ENCODE data around the gene MUC4. TPM values are rescaled to one million over a fixed set of nuclear protein-coding genes. Genes with fewer than 3 reads are reported as not detected.
A peak's percentile ranks its signal among the peaks of the same experiment; 100 is the strongest.
"Not testable (repeated sequence)": the region's sequence is repeated elsewhere in the genome, so short reads cannot be mapped to it uniquely, and the experiment has no call there.

The MUC4 gene
- total and polyA plus RNA-seq, 5 donors = 0.02 to 0.12 TPM; not detected in 3

DNA sequence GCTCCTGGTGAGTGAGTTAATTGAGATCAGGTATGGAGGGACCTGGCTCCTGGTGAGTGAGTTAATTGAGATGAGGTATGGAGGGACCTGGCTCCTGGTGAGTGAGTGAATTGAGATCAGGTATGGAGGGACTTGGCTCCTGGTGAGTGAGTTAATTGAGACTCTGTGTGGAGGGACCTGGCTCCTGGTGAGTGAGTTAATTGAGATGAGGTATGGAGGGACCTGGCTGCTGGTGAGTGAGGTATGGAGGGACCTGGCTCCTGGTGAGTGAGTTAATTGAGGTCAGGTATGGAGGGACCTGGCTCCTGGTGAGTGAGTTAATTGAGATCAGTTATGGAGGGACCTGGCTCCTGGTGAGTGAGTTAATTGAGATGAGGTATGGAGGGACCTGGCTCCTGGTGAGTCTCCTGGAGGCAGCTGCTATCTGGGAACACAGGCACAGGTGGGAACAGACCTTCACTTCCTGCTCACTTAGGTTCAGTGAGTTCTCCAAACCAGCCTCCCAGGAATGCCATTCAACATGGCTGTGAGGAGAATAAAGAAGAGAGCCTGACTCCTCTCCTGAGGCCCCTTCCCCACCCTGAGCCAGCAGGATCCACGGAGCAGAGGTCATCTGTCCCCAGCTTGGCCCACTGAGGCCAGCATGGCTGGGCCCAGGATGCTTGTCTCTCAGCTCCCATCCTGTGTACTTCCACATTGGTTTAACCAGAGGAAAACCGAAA, 100.5 kb downstream of the MUC4 start:
- WGBS = 68% methylated on average over 2 of the region's 2 CpGs
- H3K27ac ChIP-seq (ENCODE audit: low read length); H3K4me3 ChIP-seq (ENCODE audit: low read length); H3K9me3 ChIP-seq (ENCODE audit: control insufficient read depth, low read length); H3K4me1 ChIP-seq (ENCODE audit: control insufficient read depth, insufficient read depth, low read length); DNase-seq; H3K27me3 ChIP-seq (ENCODE audit: control insufficient read depth, insufficient read depth); intact Hi-C loops (cut with DNase I): not testable (repeated sequence)
- ATAC-seq = peak in 1 of 2 donors; percentile 8

DNA sequence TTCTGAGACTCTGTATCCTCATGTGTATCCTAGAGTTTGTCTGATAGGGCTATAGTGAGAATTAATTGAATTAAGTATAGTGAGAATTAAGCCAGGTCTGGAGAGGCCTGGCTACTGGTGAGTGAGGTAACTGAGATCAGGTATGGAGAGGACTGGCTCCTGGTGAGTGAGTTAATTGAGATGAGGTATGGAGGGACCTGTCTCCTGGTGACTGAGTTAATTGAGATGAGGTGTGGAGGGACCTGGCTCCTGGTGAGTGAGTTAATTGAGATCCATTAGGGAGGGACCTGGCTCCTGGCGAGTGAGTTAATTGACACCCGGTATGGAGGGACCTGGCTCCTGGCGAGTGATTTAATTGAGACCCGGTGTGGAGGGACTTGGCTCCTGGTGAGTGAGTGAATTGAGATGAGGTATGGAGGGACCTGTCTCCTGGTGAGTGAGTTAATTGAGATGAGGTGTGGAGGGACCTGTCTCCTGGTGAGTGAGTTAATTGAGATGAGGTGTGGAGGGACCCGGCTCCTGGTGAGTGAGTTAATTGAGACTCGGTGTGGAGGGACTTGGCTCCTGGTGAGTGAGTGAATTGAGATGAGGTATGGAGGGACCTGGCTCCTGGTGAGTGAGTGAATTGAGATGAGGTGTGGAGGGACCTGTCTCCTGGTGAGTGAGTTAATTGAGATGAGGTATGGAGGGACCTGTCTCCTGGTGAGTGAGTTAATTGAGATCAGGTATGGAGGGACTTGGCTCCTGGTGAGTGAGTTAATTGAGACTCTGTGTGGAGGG, 101.4 kb downstream of the MUC4 start:
- H3K4me3 ChIP-seq (ENCODE audit: low read length); H3K4me1 ChIP-seq (ENCODE audit: control insufficient read depth, insufficient read depth, low read length); H3K27ac ChIP-seq (ENCODE audit: low read length); H3K9me3 ChIP-seq (ENCODE audit: control insufficient read depth, low read length); ATAC-seq; DNase-seq; H3K27me3 ChIP-seq (ENCODE audit: control insufficient read depth, insufficient read depth); intact Hi-C loops (cut with DNase I): not testable (repeated sequence)
- WGBS = 59% methylated on average over 6 of the region's 6 CpGs

GRCh38 chr3:195709676-195710085, 102.0 kb downstream of the MUC4 start:
- ATAC-seq (no peak), DNase-seq (no peak)
- H3K4me3 ChIP-seq (ENCODE audit: low read length) = no peak overlapping the region
- H3K27me3 ChIP-seq (ENCODE audit: control insufficient read depth, insufficient read depth) = no peaks in the 10 kb centered on the region
- H3K27ac ChIP-seq (ENCODE audit: low read length) = no peak overlapping the region
- 95% methylated on average over 6 of the region's 6 CpGs for WGBS
- H3K4me1 ChIP-seq (ENCODE audit: control insufficient read depth, insufficient read depth, low read length) = no peaks in the 10 kb centered on the region
- intact Hi-C loops (cut with DNase I) = no loop called here
- H3K9me3 ChIP-seq (ENCODE audit: control insufficient read depth, low read length) = no peaks in the 10 kb centered on the region

DNA sequence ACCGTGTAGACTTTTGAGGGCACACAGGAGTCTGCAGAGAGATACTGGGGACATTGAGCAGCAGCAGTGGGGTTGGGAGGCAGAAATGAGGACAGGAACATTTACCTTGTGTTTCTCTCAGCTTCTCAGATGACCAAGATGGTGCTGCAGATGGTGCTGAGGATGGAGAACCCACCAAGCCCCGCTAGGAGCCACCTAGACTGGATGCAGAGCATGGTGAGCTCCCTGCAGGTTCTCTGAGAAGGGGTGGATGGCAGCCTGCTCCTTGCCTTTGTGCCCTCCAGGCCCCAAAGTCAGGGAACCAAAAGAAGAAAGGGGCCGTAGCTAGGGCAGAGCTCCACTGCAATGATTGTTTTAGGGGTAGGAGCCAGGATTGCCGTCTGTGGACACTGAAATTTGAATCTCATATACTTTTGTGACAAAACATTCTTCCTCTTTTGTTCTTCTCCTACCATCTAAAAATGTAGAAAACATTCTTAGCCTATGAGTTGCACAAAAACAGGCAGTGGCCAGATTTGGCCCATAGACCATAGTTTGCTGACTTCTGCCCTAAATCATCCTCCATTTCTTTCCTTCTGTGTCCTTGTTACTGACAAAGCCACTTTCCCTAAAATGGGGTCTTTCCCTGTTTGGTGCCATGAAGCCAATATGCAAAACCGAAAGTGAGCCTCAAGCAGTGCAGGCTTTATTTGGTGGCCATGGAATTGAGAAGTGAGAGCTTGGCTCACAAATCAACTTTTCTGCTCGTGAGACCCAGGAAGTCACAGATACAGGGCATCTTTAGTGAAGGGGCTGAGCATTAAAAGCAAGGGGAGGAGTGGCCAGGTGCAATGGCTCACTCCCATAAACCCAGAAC, 102.9 kb downstream of the MUC4 start:
- Histone ChIP-seq H3K4me1 (ENCODE audit: control insufficient read depth, insufficient read depth, low read length) (no peaks in the 10 kb centered on the region), H3K4me3 (ENCODE audit: low read length) (no peak overlapping the region), H3K27ac (ENCODE audit: low read length) (no peak overlapping the region), H3K9me3 (ENCODE audit: control insufficient read depth, low read length) (no peaks in the 10 kb centered on the region), H3K27me3 (ENCODE audit: control insufficient read depth, insufficient read depth) (no peaks in the 10 kb centered on the region)
- ATAC-seq (no peak), DNase-seq (no peak)
- intact Hi-C loops (cut with DNase I) = no loop called here
- WGBS = 93% methylated on average over 6 of the region's 6 CpGs

GRCh38 chr3:195708061-195708460, 103.7 kb downstream of the MUC4 start:
- WGBS = 81% methylated on average over 6 of the region's 6 CpGs
- peak in 1 of 2 donors; percentile 8 for ATAC-seq
- no peaks in the 10 kb centered on the region for H3K27me3 ChIP-seq (ENCODE audit: control insufficient read depth, insufficient read depth)

DNA sequence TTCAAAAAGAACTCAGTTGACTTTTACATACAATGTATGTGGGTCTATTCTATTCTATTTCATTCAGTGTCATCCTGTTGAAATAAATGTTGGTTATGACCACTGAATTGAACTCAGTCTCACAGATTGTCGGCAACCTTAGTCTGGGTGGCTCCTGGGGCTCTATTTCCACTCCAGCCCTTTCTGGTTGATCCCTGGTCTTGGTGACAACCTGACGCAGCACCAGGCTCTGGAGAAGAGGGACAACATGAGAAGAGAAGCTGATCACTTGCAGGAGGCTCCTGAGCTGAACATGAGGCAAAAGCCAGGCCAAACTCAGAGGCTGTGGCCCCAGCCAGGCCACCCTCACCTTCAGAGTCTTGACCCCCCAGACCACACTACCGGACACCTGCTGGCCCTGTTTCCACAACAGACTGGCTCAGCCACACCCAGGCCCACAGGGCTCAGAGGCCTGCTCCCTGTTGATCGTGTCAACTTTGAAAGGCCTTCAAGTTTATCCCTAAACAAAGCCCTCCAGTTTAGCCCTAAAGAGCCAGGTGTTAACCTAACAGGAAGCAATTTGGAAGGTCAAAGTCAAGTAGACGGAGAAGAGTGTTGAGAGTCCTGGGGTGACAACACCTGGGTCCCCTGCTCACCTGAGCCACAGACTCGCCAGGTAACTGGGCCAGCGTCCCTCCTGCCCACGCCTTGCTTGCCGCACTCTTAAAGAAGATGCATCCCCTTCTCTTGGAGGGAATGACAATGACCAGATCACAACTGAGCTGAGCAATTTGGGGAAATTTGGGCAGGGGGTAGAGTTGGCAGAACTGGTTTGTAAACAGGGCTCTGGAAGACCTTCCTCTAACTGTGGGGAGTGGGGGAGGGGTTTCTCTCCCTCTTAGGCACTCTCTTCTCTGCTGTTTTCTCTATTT, 106.4 kb downstream of the MUC4 start:
- H3K27me3 ChIP-seq (ENCODE audit: control insufficient read depth, insufficient read depth) = no peaks in the 10 kb centered on the region
- DNase-seq = no peak
- H3K4me3 ChIP-seq (ENCODE audit: low read length) = no peak overlapping the region
- WGBS = 86% methylated on average over 9 of the region's 9 CpGs
- no peaks in the 10 kb centered on the region for H3K4me1 ChIP-seq (ENCODE audit: control insufficient read depth, insufficient read depth, low read length)
- H3K9me3 ChIP-seq (ENCODE audit: control insufficient read depth, low read length) = no peaks in the 10 kb centered on the region
- ATAC-seq = peak in 1 of 2 donors; percentile 29
- no peak overlapping the region for H3K27ac ChIP-seq (ENCODE audit: low read length)
- intact Hi-C loops (cut with DNase I) = no loop called here

More at GRCh38 chr3:195708061-195708460, 103.7 kb downstream of the MUC4 start:
- intact Hi-C loops (cut with DNase I) = no loop called here
- H3K4me3 ChIP-seq (ENCODE audit: low read length) = no peak overlapping the region
- H3K27ac ChIP-seq (ENCODE audit: low read length) = no peak overlapping the region
- no peaks in the 10 kb centered on the region for H3K9me3 ChIP-seq (ENCODE audit: control insufficient read depth, low read length)
- DNase-seq = no peak
- no peaks in the 10 kb centered on the region for H3K4me1 ChIP-seq (ENCODE audit: control insufficient read depth, insufficient read depth, low read length)

GRCh38 chr3:195704433-195704999, 107.2 kb downstream of the MUC4 start:
- Histone ChIP-seq H3K4me3 (ENCODE audit: low read length) (no peak overlapping the region), H3K9me3 (ENCODE audit: control insufficient read depth, low read length) (no peaks in the 10 kb centered on the region), H3K27ac (ENCODE audit: low read length) (no peak overlapping the region), H3K27me3 (ENCODE audit: control insufficient read depth, insufficient read depth) (no peaks in the 10 kb centered on the region), H3K4me1 (ENCODE audit: control insufficient read depth, insufficient read depth, low read length) (no peaks in the 10 kb centered on the region)
- ATAC-seq (no peak), DNase-seq (no peak)
- intact Hi-C loops (cut with DNase I) = no loop called here
- 56% methylated on average over 9 of the region's 9 CpGs for WGBS

DNA sequence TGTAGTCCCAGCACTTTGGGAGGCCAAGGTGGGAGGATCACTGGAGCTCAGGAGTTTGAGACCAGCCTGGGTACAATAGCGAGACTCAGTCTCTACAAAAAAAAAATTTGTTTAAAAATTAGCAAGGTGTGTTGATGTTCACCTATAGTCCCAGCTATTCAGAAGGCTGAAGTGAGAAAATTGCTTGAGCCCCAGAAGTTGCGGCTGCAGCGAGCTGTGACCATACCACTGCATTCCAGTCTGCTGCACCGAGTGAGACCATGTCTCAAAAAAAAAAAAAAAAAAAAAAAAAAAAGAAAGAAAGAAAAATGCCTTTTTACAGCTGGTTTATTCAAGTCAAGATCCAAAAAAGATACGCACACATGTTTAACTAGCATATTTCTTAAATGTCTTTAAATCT, 108.0 kb downstream of the MUC4 start:
- 88% methylated on average over 5 of the region's 5 CpGs for WGBS
- intact Hi-C loops (cut with DNase I) = no loop called here

GRCh38 chr3:195701042-195701915, 110.5 kb downstream of the MUC4 start:
- Histone ChIP-seq H3K27ac (ENCODE audit: low read length) (no peak overlapping the region), H3K4me3 (ENCODE audit: low read length) (no peak overlapping the region), H3K9me3 (ENCODE audit: control insufficient read depth, low read length) (no peaks in the 10 kb centered on the region), H3K27me3 (ENCODE audit: control insufficient read depth, insufficient read depth) (no peaks in the 10 kb centered on the region), H3K4me1 (ENCODE audit: control insufficient read depth, insufficient read depth, low read length) (peaks cover 5% of the 10 kb centered on the region)
- ATAC-seq (no peak), DNase-seq (no peak)
- WGBS = 70% methylated on average over 9 of the region's 9 CpGs
- intact Hi-C loops (cut with DNase I) = no loop called here

More for the DNA sequence above, 108.0 kb downstream of the MUC4 start:
- ATAC-seq = no peak
- H3K4me3 ChIP-seq (ENCODE audit: low read length) = no peak overlapping the region
- H3K27ac ChIP-seq (ENCODE audit: low read length) = no peak overlapping the region
- H3K4me1 ChIP-seq (ENCODE audit: control insufficient read depth, insufficient read depth, low read length) = no peaks in the 10 kb centered on the region
- no peaks in the 10 kb centered on the region for H3K9me3 ChIP-seq (ENCODE audit: control insufficient read depth, low read length)
- H3K27me3 ChIP-seq (ENCODE audit: control insufficient read depth, insufficient read depth) = no peaks in the 10 kb centered on the region
- DNase-seq = no peak
